Transverse colon (tissue), 4 donors: Measurements from ENCODE around the gene RASAL2. TPM values are rescaled to one million over a fixed set of nuclear protein-coding genes. Genes with fewer than 3 reads are reported as not detected.

Source experiments
- DNase-seq: peaks from one replicate; pipeline ENCODE4 v3.0.0-alpha.2; 2019
- H3K27ac ChIP-seq, 4 donors: fragments of 200-600 bp; sonication (generic); 2 replicates each; pipeline ENCODE4 v1.5.1; 2016 to 2018; ENCODE audit warnings: inconsistent platforms in 4 of 4
- H3K27me3 ChIP-seq: fragments of 200-600 bp; sonication (generic); 2 replicates; pipeline ENCODE4 v1.5.1; 2017; ENCODE audit warnings: inconsistent platforms
- H3K36me3 ChIP-seq, 4 donors: fragments of 200-600 bp; sonication (generic); 2 replicates each; pipeline ENCODE4 v1.5.1; 2017 to 2019; ENCODE audit warnings: inconsistent platforms in 4 of 4
- H3K4me1 ChIP-seq, 4 donors: fragments of 200-600 bp; sonication (generic); 2 replicates each; pipeline ENCODE4 v1.5.1; 2017 to 2020; ENCODE audit warnings: inconsistent platforms in 4 of 4
- H3K4me3 ChIP-seq, 4 donors: fragments of 200-600 bp; sonication (generic); 1 replicate in 1 of 4; 2 replicates in 3 of 4; pipeline versions ENCODE4 v1.5.1 to v1.6.1; 2017 to 2019; ENCODE audit warnings: inconsistent platforms in 4 of 4
- H3K9me3 ChIP-seq, 2 donors: fragments of 200-600 bp; sonication (generic); 2 replicates each; pipeline ENCODE4 v1.5.1; 2017 to 2019; ENCODE audit warnings: inconsistent platforms in 2 of 2
- CTCF ChIP-seq, 5 experiments: fragments of 200-600 bp in 3 of 5; fragments of 450-650 bp in 2 of 5; sonication (generic) in 3 of 5; IDR thresholded peaks; 1 replicate in 2 of 5; 2 replicates in 3 of 5; pipeline ENCODE4 v1.5.1; 2016 to 2017; ENCODE audit warnings: antibody characterized with exemption in 5 of 5, inconsistent platforms in 3 of 5, mild to moderate bottlenecking in 2 of 5, moderate library complexity in 1 of 5
- EP300 ChIP-seq: sonication (generic); formaldehyde crosslinking; IDR thresholded peaks from one replicate; pipeline ENCODE4 v1.6.1; 2017; ENCODE audit warnings: antibody characterized with exemption, low read depth
- POLR2A ChIP-seq: fragments of 450-650 bp; IDR thresholded peaks from one replicate; pipeline ENCODE4 v1.6.1; 2016; ENCODE audit warnings: antibody characterized with exemption, mild to moderate bottlenecking, moderate library complexity
- POLR2AphosphoS5 ChIP-seq, 3 donors: sonication (generic); formaldehyde crosslinking; IDR thresholded peaks; one replicate each; pipeline ENCODE4 v1.6.1; 2016; ENCODE audit warnings: antibody characterized with exemption in 3 of 3
- WGBS, 2 donors: methylation state at CpG; one replicate each; pipeline ENCODE4 v1.1.5; 2018; ENCODE audit warnings: low coverage in 1 of 2; 5-methylcytosine and 5-hydroxymethylcytosine counted together
- in situ Hi-C, 4 donors: fragments of 200-750 bp; cut with MboI; loops; one replicate each; pipeline versions ENCODE4 v1.15.0 to v1.15.1; 2017; ENCODE audit warnings: low sequenced_read_pairs in 3 of 4, low pct_ligation_motif_present in 1 of 4, low pct_unique_long_range_greater_than_20kb in 1 of 4
- intact Hi-C: fragments of 100-400 bp; cut with DNase I; formaldehyde crosslinking; loops from one replicate; pipeline ENCODE4 v1.15.1; 2023; ENCODE audit warnings: low total_unique reads
- total RNA-seq, 4 donors: library from RNA; depleted of rRNA; stranded (reverse); fragments of >200 nt; gene quantifications; one replicate each; pipeline ENCODE4 v1.1.0, GENCODE V29; 2016

RASAL2 gene
- total RNA-seq, 4 donors from 2014 or later: 13.1 to 26.1 (median 19.8) TPM

GRCh38 chr1:178230881-178231409 is 137.0 kb downstream of the RASAL2 start:
- no peaks in the 10 kb centered on the region for H3K27me3 ChIP-seq
- intact Hi-C loops (no loop called here), in situ Hi-C loops (no loop called here)
- H3K27ac ChIP-seq: no peak overlapping the region
- DNase-seq: no peak
- H3K4me1 ChIP-seq: no peaks in the 10 kb centered on the region
- H3K36me3 ChIP-seq: no peaks in the 10 kb centered on the region
- no peak for TF ChIP-seq CTCF (IDR thresholded peaks at IDR 0.05)
- TF ChIP-seq POLR2A: no peak
- no peak for TF ChIP-seq POLR2AphosphoS5 (IDR thresholded peaks at IDR 0.05)
- TF ChIP-seq EP300: no peak
- no peak overlapping the region for H3K4me3 ChIP-seq
- 93 to 100% methylated on average over 1 to 5 of the region's 5 CpGs for WGBS, 2 donors
- H3K9me3 ChIP-seq: no peaks in the 10 kb centered on the region

- intact Hi-C loops (no loop called here), in situ Hi-C loops (no loop called here)
- Histone ChIP-seq H3K9me3 (no peaks in the 10 kb centered on the region), H3K27me3 (no peaks in the 10 kb centered on the region), H3K27ac (no peak overlapping the region), H3K4me3 (no peak overlapping the region), H3K4me1 (no peaks in the 10 kb centered on the region), H3K36me3 (no peaks in the 10 kb centered on the region)
- no peak for DNase-seq
- TF ChIP-seq POLR2AphosphoS5 (IDR thresholded peaks at IDR 0.05) (no peak), EP300 (no peak), POLR2A (no peak), CTCF (IDR thresholded peaks at IDR 0.05) (no peak)
These were observed 138.2 kb downstream of the RASAL2 start for GRCh38 chr1:178232108-178232507.

DNA sequence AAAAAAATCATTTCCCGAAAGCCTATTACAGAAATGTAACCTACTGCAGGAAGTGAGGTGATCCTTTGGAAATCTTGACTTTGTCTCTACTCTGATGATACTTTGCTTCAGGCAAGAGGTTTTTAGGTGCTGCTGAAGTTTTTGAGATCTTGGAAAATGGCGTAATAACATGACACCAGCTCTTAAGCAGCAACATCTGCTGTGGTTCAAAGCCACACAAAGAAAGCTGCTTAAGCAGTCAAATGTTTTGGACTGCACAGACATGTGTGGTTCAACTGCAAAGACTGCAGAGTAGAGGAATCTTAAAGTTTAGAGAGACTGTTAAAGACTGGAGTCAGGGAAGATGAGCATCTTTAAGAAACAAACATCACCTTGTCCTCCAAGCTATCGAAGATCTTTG is 139.0 kb downstream of the RASAL2 start:
- no peaks in the 10 kb centered on the region for H3K9me3 ChIP-seq
- H3K27me3 ChIP-seq: no peaks in the 10 kb centered on the region
- WGBS, 2 donors: 75 to 84% methylated on average over 1 to 3 of the region's 3 CpGs
- no peaks in the 10 kb centered on the region for H3K4me1 ChIP-seq
- H3K4me3 ChIP-seq: no peak overlapping the region
- no peak for DNase-seq
- H3K36me3 ChIP-seq: no peaks in the 10 kb centered on the region
- no peak overlapping the region for H3K27ac ChIP-seq
- in situ Hi-C loops (no loop called here), intact Hi-C loops (no loop called here)
- TF ChIP-seq EP300: no peak
- TF ChIP-seq POLR2A: no peak
- TF ChIP-seq POLR2AphosphoS5 (IDR thresholded peaks at IDR 0.05): no peak
- TF ChIP-seq CTCF (IDR thresholded peaks at IDR 0.05): no peak

DNA sequence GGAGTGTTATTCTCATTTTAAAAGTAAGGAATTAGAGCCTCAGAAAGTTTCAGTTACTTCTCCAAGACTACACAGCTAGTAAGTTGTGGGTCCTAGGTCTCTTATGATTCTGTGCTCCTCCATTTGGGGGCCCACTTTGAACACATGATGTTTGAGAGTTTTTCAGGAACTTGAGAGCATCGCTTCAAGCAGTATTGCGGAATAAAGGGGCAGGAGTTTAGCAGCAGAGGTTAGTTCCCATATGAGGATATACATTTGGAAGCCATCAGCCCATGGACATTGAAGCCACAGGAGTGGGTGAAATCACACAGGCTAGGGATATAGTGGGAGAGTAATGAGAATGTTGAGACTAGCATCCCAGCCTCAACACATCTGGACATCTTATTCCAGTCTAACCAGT is 143.2 kb downstream of the RASAL2 start:
- intact Hi-C loops (no loop called here), in situ Hi-C loops (no loop called here)
- H3K4me1 ChIP-seq: peaks cover 0 to 10% (median 0%) of the 10 kb centered on the region in 4 donors
- no peak overlapping the region for H3K4me3 ChIP-seq
- no peaks in the 10 kb centered on the region for H3K36me3 ChIP-seq
- no peak for DNase-seq
- TF ChIP-seq POLR2AphosphoS5 (IDR thresholded peaks at IDR 0.05) (no peak), CTCF (IDR thresholded peaks at IDR 0.05) (no peak), EP300 (no peak), POLR2A (no peak)
- no peaks in the 10 kb centered on the region for H3K27me3 ChIP-seq
- no peak overlapping the region for H3K27ac ChIP-seq
- WGBS, 2 donors: 71 to 93% methylated on average over 2 of the region's 2 CpGs
- no peaks in the 10 kb centered on the region for H3K9me3 ChIP-seq
